Adipocyte (in vitro differentiated cells): ENCODE measurements around the gene KRTAP4-2.
"Not testable (repeated sequence)": the region's sequence is repeated elsewhere in the genome, so short reads cannot be mapped to it uniquely, and the experiment has no call there.

Experiments
- DNase-seq: peaks from one replicate; pipeline ENCODE4 v3.0.0-alpha.2; 2015; ENCODE audit warnings: low read depth
- H3K27me3 ChIP-seq: replicated peaks from 2 replicates; pipeline ENCODE4 v1.7.0; 2013; ENCODE audit warnings: mild to moderate bottlenecking, low read length, moderate library complexity; ENCODE audit not compliant: control insufficient read depth, insufficient read depth
- H3K36me3 ChIP-seq: 2 replicates; pipeline ENCODE4 v1.7.0; 2013; ENCODE audit warnings: low read length, mild to moderate bottlenecking, moderate library complexity; ENCODE audit not compliant: control insufficient read depth, insufficient read depth, severe bottlenecking
- H3K4me1 ChIP-seq: 2 replicates; pipeline ENCODE4 v1.7.0; 2013; ENCODE audit warnings: mild to moderate bottlenecking, low read length, moderate library complexity; ENCODE audit not compliant: control insufficient read depth, insufficient read depth
- H3K4me3 ChIP-seq: 2 replicates; pipeline ENCODE4 v1.7.0; 2013; ENCODE audit warnings: mild to moderate bottlenecking, low read length, moderate library complexity
- H3K9ac ChIP-seq: 2 replicates; pipeline ENCODE4 v1.7.0; 2013; ENCODE audit warnings: mild to moderate bottlenecking, low read length, moderate library complexity
- H3K9me3 ChIP-seq: 2 replicates; pipeline ENCODE4 v1.7.0; 2013; ENCODE audit warnings: mild to moderate bottlenecking, low read length, moderate library complexity; ENCODE audit not compliant: control insufficient read depth

Gene KRTAP4-2

DNA sequence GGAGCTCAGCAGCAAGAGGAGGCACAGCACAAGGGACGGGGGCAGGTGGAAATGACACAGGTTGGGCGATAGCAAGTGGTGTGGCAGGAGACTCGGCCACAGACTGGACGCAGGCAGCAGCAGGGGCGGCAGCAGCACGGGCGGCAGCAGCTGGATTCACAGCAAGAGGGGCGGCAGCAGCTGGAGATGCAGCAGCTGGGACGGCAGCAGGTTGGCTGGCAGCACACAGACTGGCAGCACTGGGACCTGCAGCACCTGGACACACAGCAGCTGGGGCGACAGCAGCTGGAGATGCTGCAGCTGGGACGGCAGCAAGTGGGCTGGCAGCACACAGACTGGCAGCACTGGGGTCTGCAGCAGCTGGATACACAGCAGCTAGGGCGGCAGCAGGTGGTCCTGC, 38.2 kb downstream of the KRTAP4-2 start:
- peaks cover 13% of the 10 kb centered on the region for H3K9me3 ChIP-seq
- not testable (repeated sequence) for H3K27me3 ChIP-seq, H3K9ac ChIP-seq, H3K36me3 ChIP-seq, H3K4me1 ChIP-seq, DNase-seq, H3K4me3 ChIP-seq

DNA sequence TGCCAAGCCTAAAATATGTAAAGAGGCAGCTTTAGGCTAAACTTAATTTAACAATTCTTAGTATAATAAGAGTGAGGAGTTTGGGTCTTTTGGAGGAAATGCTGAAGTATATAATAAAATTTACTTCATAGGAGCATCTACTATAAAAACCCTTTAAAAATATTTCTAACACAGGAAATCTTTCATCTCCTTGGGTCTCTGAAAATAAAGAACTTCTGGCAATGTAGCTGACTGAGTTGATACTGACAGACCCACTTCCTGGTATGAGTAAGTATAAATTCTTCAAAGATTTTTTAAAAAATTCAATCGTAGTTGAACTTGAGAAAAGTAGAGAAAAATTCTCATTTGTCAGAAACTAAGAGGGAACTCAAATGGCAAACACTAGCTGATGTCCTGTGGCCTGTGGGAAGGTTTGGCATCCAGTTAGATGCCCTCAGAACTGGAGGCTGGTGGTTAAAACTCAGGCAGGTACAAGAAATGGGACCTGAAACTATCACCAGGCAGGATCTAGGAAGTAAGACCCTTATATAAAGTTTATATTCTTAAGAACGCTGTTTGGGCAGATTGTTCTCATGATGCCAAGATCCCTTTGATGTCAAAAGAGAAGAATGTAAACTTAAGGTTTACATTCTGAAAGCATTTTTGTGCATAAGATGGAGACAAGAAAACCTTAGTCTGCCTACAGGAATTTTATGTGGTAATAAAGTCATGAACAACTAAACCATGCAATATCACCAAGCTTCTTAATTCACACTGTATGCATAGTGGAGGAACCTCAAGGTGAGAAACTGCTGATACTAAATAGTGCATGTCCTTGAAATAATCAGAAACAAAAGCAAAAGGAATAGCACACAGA, 43.9 kb downstream of the KRTAP4-2 start:
- Histone ChIP-seq H3K9ac (no peak overlapping the region), H3K9me3 (no peaks in the 10 kb centered on the region), H3K36me3 (no peaks in the 10 kb centered on the region), H3K27me3 (no peaks in the 10 kb centered on the region), H3K4me3 (no peak overlapping the region), H3K4me1 (no peaks in the 10 kb centered on the region)
- DNase-seq: no peak

DNA sequence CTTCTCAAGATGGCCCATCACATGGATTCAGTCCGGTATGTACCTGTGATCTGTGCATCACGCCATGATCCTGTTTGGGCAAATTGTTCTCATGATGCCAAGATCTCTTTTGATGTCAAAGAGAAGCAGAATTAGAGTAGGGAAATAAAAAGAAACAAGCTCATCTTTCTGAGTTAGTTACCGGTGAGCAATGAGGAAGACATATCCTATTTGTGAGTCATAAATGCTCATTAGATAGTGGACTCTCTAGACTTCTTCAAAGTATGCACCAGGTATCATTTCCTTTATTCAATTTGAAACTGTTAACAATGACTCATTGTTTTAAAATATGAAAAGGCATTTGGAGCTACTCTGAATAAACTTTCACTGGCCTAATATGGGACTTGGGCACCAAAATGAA, 46.0 kb downstream of the KRTAP4-2 start:
- no peaks in the 10 kb centered on the region for H3K36me3 ChIP-seq
- no peak overlapping the region for H3K4me3 ChIP-seq
- H3K9me3 ChIP-seq: no peaks in the 10 kb centered on the region
- H3K4me1 ChIP-seq: no peaks in the 10 kb centered on the region
- no peak for DNase-seq
- H3K9ac ChIP-seq: no peak overlapping the region
- H3K27me3 ChIP-seq: no peaks in the 10 kb centered on the region
